Liver (tissue), 9 donors: ENCODE data around the gene B4GALT2. TPM values are rescaled to one million over a fixed set of nuclear protein-coding genes. Genes with fewer than 3 reads are reported as not detected.

Experiments
- DNase-seq: peaks from one replicate; pipeline ENCODE4 v3.0.0-alpha.2; 2017; ENCODE audit warnings: low spot score
- H3K27ac ChIP-seq, 2 donors: one replicate each; pipeline ENCODE4 v1.7.0; 2013; ENCODE audit warnings: inconsistent platforms in 2 of 2, low read length in 2 of 2, control low read depth in 1 of 2, low read depth in 1 of 2, mild to moderate bottlenecking in 1 of 2
- H3K27me3 ChIP-seq, 4 donors: one replicate each; pipeline versions ENCODE4 v1.6.1 to v1.7.0; 2013; ENCODE audit warnings: low read length in 3 of 4, inconsistent platforms in 1 of 4, mild to moderate bottlenecking in 1 of 4, moderate library complexity in 1 of 4; ENCODE audit not compliant: control insufficient read depth in 4 of 4, insufficient read depth in 4 of 4
- H3K36me3 ChIP-seq, 4 donors: one replicate each; pipeline versions ENCODE4 v1.6.1 to v1.7.0; 2013; ENCODE audit warnings: low read length in 3 of 4, mild to moderate bottlenecking in 3 of 4, low read depth in 1 of 4, moderate library complexity in 1 of 4; ENCODE audit not compliant: control insufficient read depth in 4 of 4, insufficient read depth in 3 of 4
- H3K4me1 ChIP-seq, 4 donors: one replicate each; pipeline versions ENCODE4 v1.6.1 to v1.7.0; 2013; ENCODE audit warnings: low read length in 3 of 4, mild to moderate bottlenecking in 3 of 4, moderate library complexity in 1 of 4; ENCODE audit not compliant: control insufficient read depth in 4 of 4, insufficient read depth in 4 of 4
- H3K4me3 ChIP-seq, 3 donors: one replicate each; pipeline versions ENCODE4 v1.6.1 to v1.7.0; 2013; ENCODE audit warnings: low read length in 3 of 3, control low read depth in 1 of 3, low read depth in 1 of 3, mild to moderate bottlenecking in 1 of 3
- H3K9ac ChIP-seq, 2 donors: one replicate each; pipeline ENCODE4 v1.7.0; 2013; ENCODE audit warnings: low read length in 2 of 2, mild to moderate bottlenecking in 2 of 2, moderate library complexity in 2 of 2, control low read depth in 1 of 2, low read depth in 1 of 2
- H3K9me3 ChIP-seq, 4 donors: one replicate each; pipeline versions ENCODE4 v1.6.1 to v1.7.0; 2013; ENCODE audit warnings: low read length in 3 of 4; ENCODE audit not compliant: control insufficient read depth in 4 of 4
- ATF3 ChIP-seq: IDR thresholded peaks from 2 replicates; pipeline ENCODE4 v1.6.1; 2016; ENCODE audit warnings: antibody characterized with exemption
- CTCF ChIP-seq: fragments of 150-350 bp; IDR thresholded peaks from 2 replicates; pipeline ENCODE4 v1.5.1; 2017; ENCODE audit warnings: improper control_type of control experiment, low read depth, low read length; ENCODE audit not compliant: missing input control
- EGR1 ChIP-seq, 2 donors: IDR thresholded peaks; 2 replicates each; pipeline ENCODE4 v1.6.1; 2016 to 2018; ENCODE audit warnings: antibody characterized with exemption in 2 of 2, low read depth in 2 of 2
- FOXA1 ChIP-seq: IDR thresholded peaks from 2 replicates; pipeline ENCODE4 v1.6.1; 2016; ENCODE audit warnings: antibody characterized with exemption
- GABPA ChIP-seq, 2 donors: IDR thresholded peaks in 1 of 2; conservative IDR thresholded peaks in 1 of 2; 2 replicates each; pipeline ENCODE4 v1.6.1; 2016; ENCODE audit warnings: antibody characterized with exemption in 2 of 2, mild to moderate bottlenecking in 1 of 2, moderate library complexity in 1 of 2
- HNF4A ChIP-seq, 2 donors: conservative IDR thresholded peaks; 2 replicates each; pipeline ENCODE4 v1.6.1; 2016; ENCODE audit warnings: antibody characterized with exemption in 2 of 2, mild to moderate bottlenecking in 2 of 2
- MAX ChIP-seq: IDR thresholded peaks from 2 replicates; pipeline ENCODE4 v1.6.1; 2016; ENCODE audit warnings: antibody characterized with exemption
- NR2F2 ChIP-seq: IDR thresholded peaks from 2 replicates; pipeline ENCODE4 v1.6.1; 2016; ENCODE audit warnings: antibody characterized with exemption
- REST ChIP-seq: IDR thresholded peaks from 2 replicates; pipeline ENCODE4 v1.6.1; 2016; ENCODE audit warnings: antibody characterized with exemption, mild to moderate bottlenecking
- RXRA ChIP-seq, 2 donors: IDR thresholded peaks; 2 replicates each; pipeline ENCODE4 v1.6.1; 2017 to 2018; ENCODE audit warnings: antibody characterized with exemption in 2 of 2, mild to moderate bottlenecking in 1 of 2
- YY1 ChIP-seq: IDR thresholded peaks from 2 replicates; pipeline ENCODE4 v1.6.1; 2016; ENCODE audit warnings: antibody characterized with exemption, mild to moderate bottlenecking
- ZBTB33 ChIP-seq: IDR thresholded peaks from 2 replicates; pipeline ENCODE4 v1.6.1; 2016; ENCODE audit warnings: antibody characterized with exemption
- WGBS: extraction: QIAGEN DNeasy Blood & Tissue Kit; methylation state at CpG from one replicate; pipeline ENCODE4 v1.1.7; 2013; 5-methylcytosine and 5-hydroxymethylcytosine counted together
- polyA plus RNA-seq, 2 donors: library from polyadenylated mRNA; stranded (reverse) in 1 of 2; unstranded in 1 of 2; fragments of 200-250 nt in 1 of 2; fragments of >200 nt in 1 of 2; fragmentation: Nextera tagmentation in 1 of 2; extraction: Ambion mirVana in 1 of 2; gene quantifications; one replicate each; pipeline versions ENCODE4 v1.2.1 to v1.2.3, GENCODE V29; 2013 to 2015
- total RNA-seq, 2 donors: library from RNA; depleted of rRNA; stranded (reverse); fragments of >200 nt; gene quantifications; one replicate each; pipeline ENCODE4 v1.2.3, GENCODE V29; 2014
- donor health status: healthy.
- donor health status: healthy.
- donor health status: healthy.
- donor health status: healthy.
- donor health status: healthy.

B4GALT2 gene
- total and polyA plus RNA-seq, 4 donors: 2.9 to 31.5 (median 16.1) TPM

DNA sequence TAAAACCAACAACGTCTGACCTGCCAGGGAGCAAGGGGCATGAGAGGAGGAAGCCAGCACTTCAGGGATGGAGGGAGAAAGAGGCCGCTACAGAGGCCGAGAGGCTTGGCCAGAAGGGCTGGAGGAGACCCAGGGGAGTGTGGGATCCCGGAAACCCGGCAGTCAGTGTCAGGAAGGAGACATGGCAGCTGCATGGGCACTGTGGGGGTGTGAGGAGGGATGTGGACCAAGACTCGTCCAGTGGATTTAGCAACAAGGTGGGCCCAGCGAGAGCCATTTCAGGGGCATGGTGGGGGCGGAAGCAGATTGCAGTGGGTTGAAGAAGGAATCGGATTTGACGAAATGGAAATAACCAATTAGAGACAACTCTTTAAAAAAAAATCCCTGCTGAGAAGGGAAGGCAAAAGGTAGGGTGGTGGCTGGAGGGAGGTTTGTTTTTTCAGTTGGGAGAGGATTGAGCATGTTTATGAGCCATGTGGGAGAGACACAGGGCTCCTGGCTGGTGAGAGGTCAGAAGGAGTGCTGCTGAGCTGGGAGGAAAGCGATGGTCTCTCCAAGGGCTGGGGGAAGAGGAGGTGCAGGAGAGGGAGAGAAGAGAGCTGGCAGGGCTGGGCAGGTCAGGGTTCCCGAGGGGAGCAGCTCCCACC lies 4.4 kb downstream of the B4GALT2 start (continued):
- TF ChIP-seq ZBTB33 (no peak), HNF4A (conservative IDR thresholded peaks at IDR 0.05) (no peak), EGR1 (IDR thresholded peaks at IDR 0.05; ENCODE audit: low read depth in 2 of 2) (no peak)

GRCh38 chr1:43984855-43985254 lies 5.8 kb downstream of the B4GALT2 start:
- no peaks in the 10 kb centered on the region for H3K9me3 ChIP-seq
- H3K4me1 ChIP-seq: peaks cover 0 to 9% (median 3%) of the 10 kb centered on the region in 4 donors
- no peak overlapping the region for H3K27ac ChIP-seq
- no peak overlapping the region for H3K4me3 ChIP-seq
- 96% methylated on average over 16 of the region's 16 CpGs for WGBS
- DNase-seq: no peak
- no peaks in the 10 kb centered on the region for H3K27me3 ChIP-seq
- TF ChIP-seq RXRA (IDR thresholded peaks at IDR 0.05) (no peak), MAX (no peak), CTCF (no peak), HNF4A (conservative IDR thresholded peaks at IDR 0.05) (no peak), FOXA1 (no peak), YY1 (no peak), NR2F2 (no peak), REST (no peak), ATF3 (no peak), GABPA (IDR thresholded peaks at IDR 0.05 in 1 of 2, conservative IDR thresholded peaks at IDR 0.05 in 1 of 2) (no peak)
- no peak overlapping the region for H3K9ac ChIP-seq
- peaks cover 0 to 4% (median 0%) of the 10 kb centered on the region in 4 donors for H3K36me3 ChIP-seq
